ENCODE results near the gene GLIS1. TPM values are rescaled to one million over a fixed set of nuclear protein-coding genes. Genes with fewer than 3 reads are reported as not detected.

The GLIS1 gene
- total and polyA plus RNA-seq, 10 of the 15 experiments (the other 5 are each of a cell fraction or from before 2014, with no cell fraction given) = not detected

DNA sequence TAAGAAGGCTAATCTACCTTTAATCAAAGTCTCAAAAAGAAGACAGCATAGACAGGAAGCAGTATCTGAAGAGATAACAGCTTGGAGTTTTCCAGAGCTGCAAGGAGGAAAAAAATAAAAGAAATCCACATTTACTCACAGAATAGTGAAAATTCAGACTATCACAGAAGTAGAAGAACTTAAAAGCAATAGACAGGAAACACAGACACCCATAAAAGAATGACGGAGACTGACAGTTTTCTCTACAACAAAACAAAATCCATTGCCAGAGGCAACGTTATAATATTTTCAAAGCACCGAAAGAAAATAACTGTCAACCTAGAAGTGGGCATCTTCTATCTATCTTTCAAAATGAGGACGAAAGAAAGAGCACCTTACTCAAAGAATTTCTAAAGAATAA, 175.4 kb downstream of the GLIS1 start:
- no TSS peak for BruUV-seq (replicated peaks)
- ATAC-seq = no peak
- no peak overlapping the region for H3K9ac ChIP-seq (ENCODE audit: control insufficient read depth, insufficient read depth, low read length)
- H3K27ac ChIP-seq (ENCODE audit: control insufficient read depth, insufficient read depth) = no peak overlapping the region
- H4K20me1 ChIP-seq (ENCODE audit: control insufficient read depth, insufficient read depth) = no peaks in the 10 kb centered on the region
- no peaks in the 10 kb centered on the region for H3K36me3 ChIP-seq (ENCODE audit: control insufficient read depth in 2 of 2, insufficient read depth in 2 of 2, low read length in 1 of 2)
- no peak for FAIRE-seq
- ChIA-PET RAD21 (ENCODE audit: unreplicated experiment) (no interaction called here), POLR2A (no interaction called here), CTCF (no interaction called here), SMC1A (ENCODE audit: uncharacterized antibody, unreplicated experiment) (no interaction called here)
- no peak overlapping the region for H3K4me3 ChIP-seq
- in situ Hi-C loops (cut with MboI) (no loop called here), intact Hi-C loops (cut with micrococcal nuclease; ENCODE audit: unreplicated experiment) (no loop called here)
- no peaks in the 10 kb centered on the region for H3K9me3 ChIP-seq (replicated peaks; ENCODE audit: control insufficient read depth, insufficient read depth, low read length)
- TF ChIP-seq NR2C2 (IDR thresholded peaks at IDR 0.05; ENCODE audit: borderline replicate concordance, control insufficient read depth, insufficient read length, low read depth) (no peak), MTA3 (IDR thresholded peaks at IDR 0.05; ENCODE audit: borderline replicate concordance, low read length) (no peak), RAD21 (IDR thresholded peaks at IDR 0.05; ENCODE audit: insufficient read depth, low read depth, low read length) (no peak)
- H2AFZ ChIP-seq (ENCODE audit: control insufficient read depth, low read depth, low read length) = no peak overlapping the region
- no peaks in the 10 kb centered on the region for H3K4me1 ChIP-seq (ENCODE audit: control insufficient read depth, insufficient read depth, low read length)
- 3% methylated on average over 4 of the region's 4 CpGs for WGBS (ENCODE audit: insufficient coverage, insufficient replicate concordance, low lambda C conversion rate, missing lambda C conversion rate)
- H3K27me3 ChIP-seq (replicated peaks in 1 of 2; ENCODE audit: control insufficient read depth in 2 of 2, insufficient read depth in 2 of 2, low read length in 1 of 2) = peaks cover 0 to 5% of the 10 kb centered on the region in 2 experiments; a peak in 3 of 4 replicates
- no peak for DNase-seq (ENCODE audit: low read depth, low spot score)
- H3K4me2 ChIP-seq (ENCODE audit: control insufficient read depth, insufficient read depth) = no peak overlapping the region
- no peaks in the 10 kb centered on the region for H3K79me2 ChIP-seq (ENCODE audit: control insufficient read depth, insufficient read depth, low read length)

DNA sequence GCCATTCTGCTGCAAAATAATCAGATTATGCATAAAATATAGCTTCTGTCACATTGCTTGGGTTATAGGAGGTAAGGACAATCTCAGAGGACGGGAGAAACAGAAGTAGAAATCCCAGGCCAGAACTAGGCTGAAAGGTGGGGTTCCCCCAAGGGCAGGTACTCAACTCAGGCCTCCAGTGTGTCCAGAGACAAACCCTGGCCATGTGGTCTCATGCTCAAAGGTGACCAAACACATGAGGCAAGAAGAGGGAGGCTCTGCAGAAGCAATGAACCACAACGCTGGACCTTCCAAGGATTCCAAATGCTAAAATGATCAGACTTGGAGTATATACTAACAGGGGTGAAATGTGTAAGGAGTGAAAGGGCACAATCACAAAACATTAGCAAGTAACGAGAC, 176.0 kb downstream of the GLIS1 start:
- Histone ChIP-seq H3K4me2 (ENCODE audit: control insufficient read depth, insufficient read depth) (no peak overlapping the region), H3K4me3 (no peak overlapping the region), H3K4me1 (ENCODE audit: control insufficient read depth, insufficient read depth, low read length) (no peaks in the 10 kb centered on the region), H3K27ac (ENCODE audit: control insufficient read depth, insufficient read depth) (no peak overlapping the region), H4K20me1 (ENCODE audit: control insufficient read depth, insufficient read depth) (no peaks in the 10 kb centered on the region), H3K79me2 (ENCODE audit: control insufficient read depth, insufficient read depth, low read length) (no peaks in the 10 kb centered on the region), H3K9me3 (replicated peaks; ENCODE audit: control insufficient read depth, insufficient read depth, low read length) (no peaks in the 10 kb centered on the region), H2AFZ (ENCODE audit: control insufficient read depth, low read depth, low read length) (no peak overlapping the region), H3K9ac (ENCODE audit: control insufficient read depth, insufficient read depth, low read length) (no peak overlapping the region), H3K27me3 (replicated peaks in 1 of 2; ENCODE audit: control insufficient read depth in 2 of 2, insufficient read depth in 2 of 2, low read length in 1 of 2) (peaks cover 0 to 5% of the 10 kb centered on the region in 2 experiments; a peak in 3 of 4 replicates), H3K36me3 (ENCODE audit: control insufficient read depth in 2 of 2, insufficient read depth in 2 of 2, low read length in 1 of 2) (no peaks in the 10 kb centered on the region)
- DNase-seq (ENCODE audit: low read depth, low spot score) (no peak), FAIRE-seq (no peak), ATAC-seq (no peak)
- intact Hi-C loops (cut with micrococcal nuclease; ENCODE audit: unreplicated experiment) = no loop called here
- 9% methylated on average over 3 of the region's 3 CpGs for WGBS (ENCODE audit: insufficient coverage, insufficient replicate concordance, low lambda C conversion rate, missing lambda C conversion rate)
- in situ Hi-C loops (cut with MboI) = no loop called here
- POLR2A ChIA-PET = no interaction called here
- CTCF ChIA-PET = interaction anchor here (0.7 kb wide), 1 partner anchor 14 kb away, joined by 3 read pairs; no protein-coding TSS in a partner anchor
- no TSS peak for BruUV-seq (replicated peaks)
- RAD21 ChIA-PET (ENCODE audit: unreplicated experiment) = no interaction called here
- TF ChIP-seq TCF3 (IDR thresholded peaks at IDR 0.05; ENCODE audit: borderline replicate concordance, insufficient read depth, low read depth, low read length) = no peak
- no peak for TF ChIP-seq YBX1 (IDR thresholded peaks at IDR 0.05)
- TF ChIP-seq BCLAF1 (IDR thresholded peaks at IDR 0.05) = no peak
- SMC1A ChIA-PET (ENCODE audit: uncharacterized antibody, unreplicated experiment) = no interaction called here

Data from GM12878 (cell line).